ENCODE results near the gene LAIR1.

The LAIR1 gene

GRCh38 chr19:54316746-54317107 is 48.0 kb downstream of the LAIR1 start:
- DNase-seq: no peak

DNA sequence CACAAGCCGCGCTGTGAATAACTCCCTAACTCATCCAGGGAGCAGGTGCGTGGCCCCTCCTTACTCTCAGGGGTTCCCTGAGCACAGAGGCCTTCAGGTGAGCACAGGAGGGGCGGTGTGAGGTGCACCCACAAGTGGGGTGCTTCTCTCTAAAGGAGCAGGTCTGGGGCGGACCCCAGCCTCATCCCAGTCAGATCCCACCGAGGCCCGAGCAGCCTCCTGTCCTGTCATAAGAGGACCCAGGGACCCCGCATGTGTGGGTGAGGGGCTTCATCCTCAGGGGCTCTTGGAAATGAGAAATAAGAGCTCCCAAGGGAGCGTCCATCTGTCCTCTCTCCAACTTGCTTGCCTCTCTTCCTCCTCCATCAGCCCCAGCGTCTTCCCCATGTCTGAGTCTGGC is 48.8 kb downstream of the LAIR1 start:
- DNase-seq: no peak

GRCh38 chr19:54312436-54313377 is 52.0 kb downstream of the LAIR1 start, which contains the start of gene LILRA5:
LILRA5 (minus strand) TSS chr19:54313166; CDS start chr19:54313019, 147 bp downstream.
- DNase-seq: no peak

GRCh38 chr19:54312011-54312410 is 52.7 kb downstream of the LAIR1 start:
- no peak for DNase-seq

DNA sequence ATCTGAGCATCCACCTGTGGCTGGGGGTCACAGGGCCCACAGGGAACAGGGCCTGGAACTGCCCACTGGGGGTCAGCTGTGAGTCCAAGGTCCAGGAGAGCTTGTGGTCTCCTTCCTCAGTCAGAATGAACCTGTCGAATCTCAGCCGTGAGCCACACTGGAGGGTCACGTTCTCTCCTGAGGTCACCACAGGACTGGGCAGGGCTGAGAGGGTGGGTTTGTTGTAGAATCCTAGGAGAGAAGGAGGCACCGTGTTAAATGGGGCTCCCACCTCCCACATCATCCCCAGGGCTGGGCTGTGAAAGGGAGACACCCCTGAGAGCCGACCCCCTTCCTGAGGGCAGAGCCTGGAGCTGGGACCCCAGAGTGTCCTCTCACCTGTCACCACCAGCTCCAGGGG is 53.2 kb downstream of the LAIR1 start:
- DNase-seq: no peak

- DNase-seq: no peak
These were observed 54.2 kb downstream of the LAIR1 start for GRCh38 chr19:54310543-54310942.

GRCh38 chr19:54309811-54310210 is 54.9 kb downstream of the LAIR1 start:
- DNase-seq: no peak

DNA sequence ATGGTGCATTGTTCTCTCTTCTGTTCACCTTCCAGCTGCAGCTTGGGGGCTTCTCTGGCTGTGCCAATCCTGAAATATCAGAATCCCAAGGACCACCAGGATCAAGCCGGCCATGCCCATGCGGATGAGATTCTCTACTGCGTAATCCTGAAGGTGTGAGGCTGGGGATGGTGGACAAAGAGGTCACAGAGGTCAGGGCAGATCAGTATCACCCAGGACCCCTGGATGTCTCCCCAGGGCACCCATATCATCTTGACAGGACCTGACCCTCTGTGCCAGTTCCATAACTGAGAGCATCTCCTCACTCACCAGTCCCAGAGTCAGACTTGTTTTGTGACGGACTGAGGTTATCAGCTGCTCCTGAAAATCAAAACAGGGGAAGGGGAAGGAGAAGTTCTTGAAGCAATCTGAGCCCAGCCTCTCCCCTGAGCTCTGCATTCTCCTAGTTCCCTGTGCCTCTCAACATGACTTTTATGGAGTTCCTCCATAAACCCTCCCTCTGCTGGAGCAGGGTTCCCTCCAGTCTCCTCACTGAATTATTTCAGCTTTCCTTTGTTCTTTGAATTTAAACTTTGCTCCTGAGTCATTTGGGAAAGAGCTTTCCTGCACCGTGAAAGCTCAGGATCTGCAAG is 57.2 kb downstream of the LAIR1 start:
- no peak for DNase-seq

DNA sequence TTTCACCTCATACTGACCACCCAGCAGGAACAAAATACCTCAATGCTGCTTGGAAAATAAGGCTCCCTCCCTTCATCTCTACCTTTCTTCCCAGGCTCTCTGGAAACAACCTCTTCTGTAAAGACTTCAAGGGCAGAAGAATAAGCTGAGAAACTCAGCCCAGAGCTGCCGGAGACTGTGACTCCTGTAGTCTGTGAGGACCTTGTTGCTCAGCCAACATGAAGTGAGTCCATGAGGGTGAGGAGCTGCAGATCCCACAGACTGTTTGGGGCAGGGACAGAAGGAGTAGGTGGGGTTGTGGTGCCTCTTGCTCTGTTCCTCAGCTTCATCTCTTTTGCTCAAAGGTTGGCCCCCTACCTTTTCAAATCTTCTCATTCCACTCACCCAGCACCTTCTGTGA is 59.6 kb downstream of the LAIR1 start:
- no peak for DNase-seq

DNA sequence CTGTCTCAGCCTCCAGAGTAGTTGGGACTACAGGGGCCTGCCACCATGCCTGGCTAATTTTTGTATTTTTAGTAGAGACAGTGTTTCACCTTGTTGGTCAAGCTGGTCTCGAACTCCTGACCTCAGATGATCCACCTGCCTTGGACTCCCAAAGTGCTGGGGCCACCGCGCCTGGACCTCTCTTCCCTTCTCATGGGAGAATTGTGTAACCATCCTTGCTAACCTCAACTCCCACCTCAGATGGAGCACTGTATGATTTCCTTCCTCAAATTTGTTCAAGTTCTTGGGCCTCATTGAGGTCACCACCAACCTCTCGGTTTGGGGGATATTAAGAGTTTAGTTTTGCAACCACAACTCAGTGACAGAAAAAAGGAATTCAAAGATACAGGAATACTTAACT is 62.5 kb downstream of the LAIR1 start:
- peak; percentile 94 for DNase-seq

Data from GF-D8 (cell line).